ENCODE results near the gene LENG9. TPM values are rescaled to one million over a fixed set of nuclear protein-coding genes. Genes with fewer than 3 reads are reported as not detected.

Gene LENG9
- total RNA-seq, 2 experiments from 2014 or later, result 4.3 to 5.5 TPM

DNA sequence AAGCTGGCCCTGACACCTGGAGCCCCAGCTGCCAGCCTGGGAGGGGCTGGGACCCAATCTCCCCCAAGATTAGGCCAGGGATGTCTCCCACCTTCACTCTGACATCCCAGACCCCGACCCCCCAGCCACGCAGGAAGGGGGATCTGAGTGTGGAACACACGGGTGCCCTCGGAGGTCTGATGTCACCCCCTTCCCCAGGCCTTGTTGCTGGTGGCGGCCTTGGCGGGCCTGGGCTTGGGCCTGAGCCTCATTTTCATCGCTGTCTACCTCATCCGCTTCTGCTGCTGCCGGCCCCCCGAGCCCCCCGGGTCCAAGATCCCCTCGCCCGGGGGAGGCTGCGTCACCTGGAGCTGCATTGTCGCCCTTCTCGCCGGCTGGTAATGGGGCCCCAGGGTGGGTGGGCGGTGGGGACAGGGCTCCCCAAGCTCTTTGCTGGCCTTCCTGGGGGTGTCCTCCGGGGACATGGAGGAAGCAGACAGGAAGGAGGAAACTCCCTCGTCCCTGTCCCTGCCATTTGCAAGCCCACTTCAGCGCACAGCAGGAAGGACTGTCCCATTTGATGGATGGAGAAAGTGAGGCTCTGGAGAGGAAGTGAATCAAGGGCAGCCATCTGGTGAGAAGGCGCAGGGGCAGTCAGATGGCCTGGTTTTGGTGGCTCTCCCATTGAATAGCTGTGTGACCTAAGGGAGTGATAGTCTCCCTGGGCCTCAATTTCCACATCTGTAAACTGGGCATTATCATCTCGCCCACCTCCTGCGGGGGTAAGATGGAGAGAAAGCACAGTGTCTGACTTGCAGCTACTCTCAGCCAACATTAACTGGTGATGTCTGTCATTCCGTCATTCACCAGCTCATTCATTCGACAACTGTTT lies 44.4 kb downstream of the LENG9 start:
- H3K9me3 Mint-ChIP-seq, result no peaks in the 10 kb centered on the region
- intact Hi-C loops (cut with micrococcal nuclease), result no loop called here
- CTCF ChIA-PET, result interaction anchor here (0.5 to 2.6 kb wide), 2 partner anchors 28 kb away, joined by 3 to 8 read pairs; no protein-coding TSS in a partner anchor
- no peak overlapping the region for H3K27ac Mint-ChIP-seq
- DNase-seq (no peak), ATAC-seq (no peak)
- peaks cover 34% of the 10 kb centered on the region for H3K27me3 Mint-ChIP-seq
- POLR2A ChIA-PET, result no interaction called here
- H3K4me3 Mint-ChIP-seq, result no peak overlapping the region
- peaks cover 15% of the 10 kb centered on the region for H3K4me1 Mint-ChIP-seq (ENCODE audit: low read depth)
- TF ChIP-seq CTCF (IDR thresholded peaks at IDR 0.05), result no peak
- no peaks in the 10 kb centered on the region for H3K36me3 Mint-ChIP-seq (ENCODE audit: low read depth)

DNA sequence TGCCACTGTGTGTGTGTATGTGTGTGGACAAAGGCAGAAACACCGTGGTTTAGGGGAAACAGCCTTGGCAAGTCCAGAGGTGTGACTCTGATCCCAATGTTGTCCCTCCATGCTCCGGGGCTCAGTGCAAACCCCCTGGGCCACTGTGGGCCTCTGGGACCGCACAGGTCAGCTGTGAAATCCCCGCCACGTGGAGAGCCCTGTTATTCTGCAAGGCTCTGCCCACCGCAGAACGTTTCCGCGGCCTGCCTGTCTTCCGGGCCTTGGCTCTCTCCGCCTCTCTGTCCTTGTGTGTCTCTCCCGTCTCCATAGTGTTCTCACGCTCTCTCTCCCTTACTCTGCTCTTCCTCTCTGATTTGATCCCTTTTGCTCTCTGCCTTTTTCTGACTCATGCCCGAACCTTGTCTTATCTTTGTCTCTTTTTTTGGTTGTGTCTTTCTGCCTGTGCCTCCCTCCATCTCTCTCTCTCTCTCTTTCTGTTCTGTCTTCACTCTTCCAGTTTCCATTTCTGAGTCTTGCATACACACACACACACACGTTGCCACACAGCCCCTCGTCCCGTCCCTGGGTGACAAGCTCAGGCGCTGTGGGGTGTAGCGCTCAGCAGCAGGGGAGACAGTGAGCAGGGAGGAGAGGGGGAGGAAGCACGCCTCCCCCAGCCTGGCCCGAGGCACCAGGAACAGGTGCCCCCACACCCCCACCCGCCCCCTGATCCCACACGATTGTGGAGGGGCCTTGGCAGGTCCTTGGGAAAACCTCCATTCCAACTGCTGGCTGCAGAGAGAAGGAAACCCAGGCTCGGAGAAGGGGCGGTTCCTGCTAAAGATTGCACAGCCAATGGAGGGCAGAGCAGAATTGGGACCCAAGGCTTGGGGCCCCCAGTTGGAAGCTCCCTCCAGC lies 45.3 kb downstream of the LENG9 start:
- Mint-ChIP-seq H3K27me3 (peaks cover 34% of the 10 kb centered on the region), H3K27ac (peak overlapping the region; percentile 68), H3K4me3 (peak overlapping the region; percentile 17), H3K4me1 (ENCODE audit: low read depth) (peaks cover 15% of the 10 kb centered on the region), H3K36me3 (ENCODE audit: low read depth) (no peaks in the 10 kb centered on the region), H3K9me3 (no peaks in the 10 kb centered on the region)
- CTCF ChIA-PET, result interaction anchor here (0.5 kb wide), 1 partner anchor 27 kb away, joined by 3 read pairs; no protein-coding TSS in a partner anchor
- POLR2A ChIA-PET, result no interaction called here
- no peak for TF ChIP-seq CTCF (IDR thresholded peaks at IDR 0.05)
- ATAC-seq, result peak; percentile 66
- DNase-seq, result peak; percentile 72
- intact Hi-C loops (cut with micrococcal nuclease), result no loop called here

- H3K27me3 Mint-ChIP-seq, result peaks cover 35% of the 10 kb centered on the region
- peaks cover 15% of the 10 kb centered on the region for H3K4me1 Mint-ChIP-seq (ENCODE audit: low read depth)
- H3K4me3 Mint-ChIP-seq, result no peak overlapping the region
- TF ChIP-seq CTCF (IDR thresholded peaks at IDR 0.05), result no peak
- intact Hi-C loops (cut with micrococcal nuclease), result no loop called here
- CTCF ChIA-PET, result interaction anchor here (0.6 to 1.7 kb wide), 7 partner anchors 13 to 151 kb away, joined by 3 to 8 read pairs (median 4); partner anchors contain the start of gene LAIR1
- H3K36me3 Mint-ChIP-seq (ENCODE audit: low read depth), result no peaks in the 10 kb centered on the region
- POLR2A ChIA-PET, result interaction anchor here (0.6 to 1.9 kb wide), 3 partner anchors 26 to 216 kb away, joined by 3 to 4 read pairs (median 4); no protein-coding TSS in a partner anchor
- no peak overlapping the region for H3K27ac Mint-ChIP-seq
- DNase-seq (no peak), ATAC-seq (no peak)
- H3K9me3 Mint-ChIP-seq, result no peaks in the 10 kb centered on the region
Observed at GRCh38 chr19:54416695-54417491, 46.7 kb downstream of the LENG9 start.

DNA sequence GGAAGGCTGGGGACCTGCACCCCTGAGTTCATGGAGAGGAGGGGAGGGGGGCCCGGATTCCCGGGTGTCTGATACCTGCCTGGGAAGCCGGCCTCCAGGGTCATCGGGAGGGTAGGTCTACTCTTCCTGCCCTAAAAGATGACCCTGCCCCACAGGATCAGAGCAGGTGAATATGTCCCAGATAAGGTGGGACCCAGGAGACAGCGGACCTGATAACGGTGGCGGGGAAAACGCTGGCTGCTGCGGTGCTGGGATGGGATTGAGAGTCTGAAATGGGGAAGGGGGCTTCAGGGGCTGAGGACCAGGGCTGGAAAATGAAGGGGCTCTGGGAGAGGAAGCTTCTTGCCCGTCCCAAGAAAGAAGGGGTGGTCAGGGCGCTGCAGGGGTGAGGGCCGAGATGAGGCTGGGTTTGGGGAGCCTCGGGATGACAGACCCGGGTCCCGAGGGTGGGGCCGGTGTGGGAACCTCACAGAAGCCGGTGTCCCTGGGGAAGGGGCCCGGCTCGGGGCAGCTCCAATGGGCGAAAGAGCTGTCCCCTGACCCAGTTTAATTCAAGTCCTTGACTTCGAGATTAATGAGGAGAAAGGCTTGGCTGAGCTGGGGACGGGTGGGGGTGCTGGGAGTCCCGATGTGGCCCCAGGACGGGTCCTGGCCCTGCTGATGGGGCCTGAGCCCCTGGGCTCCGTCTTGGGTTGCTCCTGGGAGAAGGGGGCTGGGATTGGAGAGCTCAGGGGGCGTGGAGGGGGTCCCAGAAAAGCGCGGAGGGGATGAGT lies 47.5 kb downstream of the LENG9 start:
- POLR2A ChIA-PET, result interaction anchor here (0.6 to 1.9 kb wide), 5 partner anchors 26 to 215 kb away, joined by 3 to 5 read pairs (median 4); partner anchors contain the start of gene LENG8
- Mint-ChIP-seq H3K36me3 (ENCODE audit: low read depth) (no peaks in the 10 kb centered on the region), H3K9me3 (no peaks in the 10 kb centered on the region), H3K27ac (no peak overlapping the region), H3K4me3 (no peak overlapping the region), H3K4me1 (ENCODE audit: low read depth) (peaks cover 15% of the 10 kb centered on the region), H3K27me3 (peaks cover 36% of the 10 kb centered on the region)
- no peak for DNase-seq
- CTCF ChIA-PET, result interaction anchor here (0.6 to 1.7 kb wide), 16 partner anchors 11 to 255 kb away, joined by 3 to 10 read pairs (median 4); partner anchors contain the start of gene LAIR1
- no peak for TF ChIP-seq CTCF (IDR thresholded peaks at IDR 0.05)
- intact Hi-C loops (cut with micrococcal nuclease), result no loop called here
- no peak for ATAC-seq

All from activated CD8-positive, alpha-beta T cell treated with anti-CD3 and anti-CD28 coated beads for 36 hours (primary cell).